AG04449 (cell line): Measurements from ENCODE around the gene ARHGAP25.

Experiments used
- CTCF ChIA-PET: fragments of 350-600 bp; formaldehyde crosslinking; extraction: SDS; loops from one replicate; lab custom pipeline; 2021; ENCODE audit warnings: antibody characterized with exemption; lab: Yijun Ruan, JAX
- POLR2A ChIA-PET: fragments of 400-600, 350-600 bp; formaldehyde crosslinking; extraction: SDS; loops from one replicate; lab custom pipeline; 2020; ENCODE audit warnings: antibody characterized with exemption, inconsistent platforms; lab: Yijun Ruan, JAX
- DNase-seq: peaks from one replicate; pipeline ENCODE4 v3.0.0-alpha.2; 2010; ENCODE audit warnings: low read depth, low spot score
- H3K4me3 ChIP-seq: 2 replicates; pipeline ENCODE4 v1.5.1; 2011; ENCODE audit warnings: low read depth, mild to moderate bottlenecking, control low read depth, low read length
- CTCF ChIP-seq: IDR thresholded peaks from one replicate; pipeline ENCODE4 v1.5.1; 2011; ENCODE audit warnings: mild to moderate bottlenecking, moderate library complexity, low read length, control low read depth, inconsistent platforms; ENCODE audit not compliant: insufficient read depth; ENCODE audit errors: missing control alignments

Gene ARHGAP25

DNA sequence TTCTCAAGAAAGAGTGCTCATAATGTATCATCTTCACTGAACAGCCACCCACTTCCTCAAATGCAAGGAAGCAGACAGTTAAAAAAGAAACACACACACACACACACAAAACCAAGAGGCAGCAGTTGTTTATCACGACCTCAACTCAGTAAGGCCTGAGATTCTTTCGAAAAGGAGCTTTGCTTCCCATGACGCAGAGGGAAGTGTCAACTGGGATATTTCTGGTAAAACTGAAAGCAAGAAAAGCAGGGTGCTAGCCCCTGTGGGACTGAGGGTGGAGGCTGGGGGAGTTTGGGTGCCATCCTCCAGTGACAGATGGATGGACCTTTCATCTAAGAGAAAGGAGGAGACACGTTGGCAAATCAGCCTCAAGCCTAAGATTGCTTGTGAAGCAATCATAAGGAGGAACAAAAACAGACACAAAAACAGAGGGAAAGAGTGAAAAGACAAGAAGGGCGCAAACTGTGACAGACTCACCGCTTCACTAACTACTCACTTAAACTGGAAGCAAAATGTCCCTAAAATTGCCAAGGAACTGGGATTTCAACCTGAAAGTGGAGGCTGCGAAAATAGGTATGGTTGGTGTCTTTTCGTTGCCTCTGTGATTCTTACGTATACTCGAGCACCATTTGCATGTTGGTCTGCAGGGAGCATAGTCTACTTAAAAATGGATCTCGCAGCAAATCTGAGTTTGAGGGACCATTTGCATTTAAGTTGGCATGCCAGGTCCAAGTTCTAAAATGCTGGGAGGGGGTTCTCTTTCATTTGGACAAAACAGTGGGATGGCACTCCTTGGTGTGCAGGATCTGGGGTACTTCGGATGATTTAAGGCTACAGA lies at the start of gene ARHGAP25:
ARHGAP25 (plus strand) TSS at position 124 of the 838 bp plus-strand sequence; CDS start at position 513, 389 bp downstream.
- DNase-seq, result no peak
- no peak within 1 kb of the TSS for H3K4me3 ChIP-seq
- no peak for TF ChIP-seq CTCF
- ChIA-PET POLR2A (no interaction called here), CTCF (interaction anchor here (1.3 to 6.5 kb wide), 3 partner anchors 17 to 190 kb away, joined by 3 to 40 read pairs (median 5); no protein-coding TSS in a partner anchor)

GRCh38 chr2:68686178-68686577 lies 48.4 kb upstream of the ARHGAP25 start:
- no peak for TF ChIP-seq CTCF
- no peak overlapping the region for H3K4me3 ChIP-seq
- ChIA-PET CTCF (no interaction called here), POLR2A (no interaction called here)
- DNase-seq, result no peak

DNA sequence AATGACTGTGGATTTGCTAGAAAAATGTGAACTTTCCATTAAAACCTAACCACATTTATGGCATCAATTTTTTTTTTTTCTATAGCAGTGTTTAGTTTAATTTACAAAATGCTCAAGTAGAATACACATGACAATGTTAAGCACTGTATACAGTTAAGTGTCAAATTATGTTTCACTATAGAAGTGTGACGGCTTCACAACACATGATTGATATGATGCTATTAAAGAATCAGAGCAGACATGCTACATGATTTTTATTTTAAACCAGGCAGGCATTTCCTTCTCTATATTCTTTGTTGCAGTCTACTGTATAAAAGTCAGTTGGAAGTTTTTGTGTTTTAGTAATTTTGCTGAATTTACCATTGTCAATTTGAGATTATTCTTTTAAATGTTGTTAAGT lies 47.6 kb upstream of the ARHGAP25 start:
- no peak for TF ChIP-seq CTCF
- no peak for DNase-seq
- ChIA-PET CTCF (no interaction called here), POLR2A (no interaction called here)
- no peak overlapping the region for H3K4me3 ChIP-seq

DNA sequence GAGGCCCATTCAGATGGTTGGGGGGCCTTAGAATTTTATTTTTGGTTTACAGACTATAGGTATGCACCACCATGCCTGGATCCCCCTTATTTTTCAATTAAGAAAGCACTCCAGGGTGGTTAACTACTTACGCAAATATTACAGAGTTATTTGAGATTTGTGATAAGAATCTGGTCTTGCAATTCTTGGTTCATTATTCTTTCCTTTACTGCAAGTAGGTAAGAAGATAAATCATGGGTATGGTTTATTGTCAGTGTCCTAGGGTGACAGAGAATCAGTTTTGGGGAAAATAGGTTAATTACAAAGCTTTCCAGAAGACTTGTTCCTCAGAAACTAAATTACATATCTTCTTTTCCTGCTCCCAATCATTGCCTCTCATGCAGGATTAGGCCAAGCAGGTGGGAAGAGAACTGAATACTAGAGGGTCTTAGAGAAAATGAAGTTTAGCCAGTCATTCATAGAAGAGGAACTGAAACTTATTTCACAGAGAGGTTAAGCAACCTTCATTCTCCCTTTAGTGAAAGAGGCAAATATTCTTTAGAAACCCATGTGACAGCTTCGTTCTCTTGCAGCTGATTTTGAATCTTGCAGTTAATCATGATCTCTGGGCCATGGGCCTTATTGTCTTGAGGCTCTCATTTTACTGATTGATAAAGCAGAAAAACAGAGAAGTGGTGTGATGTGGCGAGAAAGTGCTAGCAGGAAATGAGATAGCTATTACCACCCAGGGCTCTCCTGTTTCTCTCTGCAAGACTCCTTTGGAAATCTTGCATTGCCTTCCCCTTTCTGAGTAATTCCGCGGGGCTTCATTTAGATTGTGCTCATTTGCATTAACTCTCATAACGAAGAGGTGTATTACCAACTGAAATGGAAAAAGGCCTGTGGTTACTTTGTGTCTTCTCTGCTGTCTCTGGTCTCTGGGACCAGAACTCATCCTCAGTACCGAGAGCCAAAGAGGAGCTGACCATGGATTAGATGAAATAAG lies 44.8 kb upstream of the ARHGAP25 start:
- ChIA-PET POLR2A (no interaction called here), CTCF (interaction anchor here (2.3 kb wide), 1 partner anchor 19 kb away, joined by 9 read pairs; no protein-coding TSS in a partner anchor)
- no peak for TF ChIP-seq CTCF
- no peak for DNase-seq
- no peak overlapping the region for H3K4me3 ChIP-seq

DNA sequence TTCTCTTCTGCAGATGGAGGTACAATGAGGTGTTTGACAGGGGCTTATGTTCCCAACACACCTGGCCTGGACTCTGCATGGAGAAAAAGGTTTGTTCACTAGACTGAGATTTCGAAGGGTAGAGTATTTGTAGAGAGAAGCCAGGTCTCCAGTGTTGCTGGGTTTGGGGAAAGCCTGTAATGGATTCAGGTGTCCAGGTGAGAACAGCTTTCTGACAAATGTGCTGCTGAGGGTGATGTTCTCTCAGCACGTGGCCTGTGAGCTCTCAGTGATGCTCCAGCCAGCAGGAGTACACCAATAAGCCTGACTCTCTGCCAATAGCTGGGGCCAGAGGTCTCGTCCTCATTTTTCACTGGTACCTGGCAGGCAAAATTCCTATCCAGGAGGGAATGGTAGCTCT lies 43.8 kb upstream of the ARHGAP25 start:
- TF ChIP-seq CTCF, result no peak
- no peak for DNase-seq
- ChIA-PET POLR2A (no interaction called here), CTCF (interaction anchor here (0.9 to 2.3 kb wide), 2 partner anchors 9 to 18 kb away, joined by 3 to 9 read pairs; no protein-coding TSS in a partner anchor)
- H3K4me3 ChIP-seq, result no peak overlapping the region
